ENCODE data around the gene RTP3.
"Not testable (repeated sequence)": the region's sequence is repeated elsewhere in the genome, so short reads cannot be mapped to it uniquely, and the experiment has no call there.

Gene RTP3

GRCh38 chr3:46491089-46492070 lies 6.4 kb upstream of the RTP3 start:
- no peak for DNase-seq (ENCODE audit: low read depth, low spot score)

GRCh38 chr3:46492890-46493547 lies 4.8 kb upstream of the RTP3 start:
- no peak for DNase-seq (ENCODE audit: low read depth, low spot score)

- not testable (repeated sequence) for DNase-seq (ENCODE audit: low read depth, low spot score)
Observed at GRCh38 chr3:46494491-46494890, 3.3 kb upstream of the RTP3 start.

- no peak for DNase-seq (ENCODE audit: low read depth, low spot score)
Observed at GRCh38 chr3:46495901-46496456, 1.8 kb upstream of the RTP3 start.

- no peak for DNase-seq (ENCODE audit: low read depth, low spot score)
Observed at GRCh38 chr3:46496746-46497555, 825 bp upstream of the RTP3 start.

GRCh38 chr3:46498916-46499519 lies 1.2 kb downstream of the RTP3 start:
- DNase-seq (ENCODE audit: low read depth, low spot score), result no peak

GRCh38 chr3:46500656-46501635 lies 3.2 kb downstream of the RTP3 start:
- no peak for DNase-seq (ENCODE audit: low read depth, low spot score)

- DNase-seq (ENCODE audit: low read depth, low spot score), result no peak
Observed at GRCh38 chr3:46501702-46502101, 3.9 kb downstream of the RTP3 start.

GRCh38 chr3:46503200-46503874 lies 5.6 kb downstream of the RTP3 start:
- DNase-seq (ENCODE audit: low read depth, low spot score), result no peak

- no peak for DNase-seq (ENCODE audit: low read depth, low spot score)
Observed at GRCh38 chr3:46504789-46505188, 7.0 kb downstream of the RTP3 start.

- no peak for DNase-seq (ENCODE audit: low read depth, low spot score)
Observed at GRCh38 chr3:46505953-46506352, 8.2 kb downstream of the RTP3 start.

- no peak for DNase-seq (ENCODE audit: low read depth, low spot score)
Observed at GRCh38 chr3:46506526-46506925, 8.8 kb downstream of the RTP3 start.

- no peak for DNase-seq (ENCODE audit: low read depth, low spot score)
Observed at GRCh38 chr3:46508850-46509591, 11.2 kb downstream of the RTP3 start.

- DNase-seq (ENCODE audit: low read depth, low spot score), result no peak
Observed at GRCh38 chr3:46509661-46510187, 11.9 kb downstream of the RTP3 start.

- DNase-seq (ENCODE audit: low read depth, low spot score), result no peak
Observed at GRCh38 chr3:46512191-46512749, 14.5 kb downstream of the RTP3 start.

- DNase-seq (ENCODE audit: low read depth, low spot score), result no peak
Observed at GRCh38 chr3:46516521-46516920, 18.7 kb downstream of the RTP3 start.

- no peak for DNase-seq (ENCODE audit: low read depth, low spot score)
Observed at GRCh38 chr3:46517016-46517783, 19.4 kb downstream of the RTP3 start.

All from activated naive CD8-positive, alpha-beta T cell treated with anti-CD3 and anti-CD28 coated beads, Interleukin-2, amount 50 U/mL, for 16 hours (primary cell).